Limb (tissue), 2 donors: Measurements from ENCODE around the gene SART1.
A peak's percentile ranks its signal among the peaks of the same experiment; 100 is the strongest.
"Not testable (repeated sequence)": the region's sequence is repeated elsewhere in the genome, so short reads cannot be mapped to it uniquely, and the experiment has no call there.

Experiments
- DNase-seq, 2 donors: peaks; one replicate each; pipeline ENCODE4 v3.0.0-alpha.2; 2016; ENCODE audit errors: extremely low spot score in 2 of 2

The SART1 gene

DNA sequence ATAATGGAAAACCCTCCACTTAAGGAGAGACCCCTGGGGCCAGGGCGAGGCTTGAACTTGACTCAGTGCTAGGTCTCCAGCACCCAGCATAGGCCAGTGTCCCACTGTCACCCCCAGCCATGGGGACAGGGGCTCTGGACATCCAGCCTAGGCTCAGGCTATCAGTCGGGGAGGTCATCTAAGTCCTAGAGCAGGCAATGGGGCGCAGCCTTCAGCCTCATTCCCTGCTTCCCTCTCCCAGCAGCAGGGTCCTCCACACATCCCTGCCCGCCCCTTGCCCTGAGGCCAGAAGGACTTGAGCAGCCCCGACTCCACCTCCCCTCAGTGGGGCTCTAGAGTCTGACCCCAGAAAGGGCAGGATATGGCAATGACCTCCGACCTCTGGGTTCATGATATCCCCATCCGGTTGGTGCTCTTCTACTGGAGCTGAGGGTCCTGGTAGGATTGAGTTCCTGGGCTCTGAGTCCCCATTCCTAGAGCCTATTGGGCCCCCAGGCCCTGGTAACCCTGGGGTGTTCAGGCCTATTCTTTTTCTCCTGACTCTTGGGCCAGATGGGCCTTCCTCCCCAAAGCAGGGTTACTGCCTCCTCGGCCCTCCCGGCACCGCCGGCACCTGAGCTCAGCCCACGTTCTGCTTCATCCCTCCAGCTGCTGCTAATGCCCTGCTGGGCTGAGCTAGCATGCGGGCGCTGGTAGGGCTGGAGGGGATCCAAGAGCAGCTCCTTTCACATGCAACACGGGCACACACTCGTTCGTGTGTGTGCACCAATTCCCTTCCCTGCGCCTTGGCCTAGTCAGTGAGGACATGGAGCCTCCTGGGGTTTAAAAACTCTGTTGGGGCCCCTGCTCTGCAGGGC lies 54.6 kb downstream of the SART1 start:
- no peak for DNase-seq

DNA sequence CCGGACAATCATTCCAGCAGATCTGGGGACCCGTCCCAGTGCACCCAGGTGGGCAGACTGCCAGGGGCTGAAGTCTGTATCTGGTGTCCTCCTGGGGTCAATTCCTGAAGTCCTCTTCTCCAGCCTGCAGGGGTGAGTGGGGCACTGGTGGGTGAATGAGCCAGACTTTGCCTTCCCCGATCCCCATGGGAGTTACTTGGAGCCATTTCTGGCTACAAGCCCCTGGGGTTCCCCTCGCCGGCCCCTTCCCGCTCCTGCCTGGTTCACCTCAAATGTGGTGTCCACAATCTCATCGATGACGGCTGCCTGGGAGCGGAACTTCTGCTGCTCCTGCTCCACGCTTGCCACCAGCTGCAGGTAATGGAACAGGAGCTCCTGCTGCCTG lies 55.3 kb downstream of the SART1 start:
- DNase-seq, result no peak

DNA sequence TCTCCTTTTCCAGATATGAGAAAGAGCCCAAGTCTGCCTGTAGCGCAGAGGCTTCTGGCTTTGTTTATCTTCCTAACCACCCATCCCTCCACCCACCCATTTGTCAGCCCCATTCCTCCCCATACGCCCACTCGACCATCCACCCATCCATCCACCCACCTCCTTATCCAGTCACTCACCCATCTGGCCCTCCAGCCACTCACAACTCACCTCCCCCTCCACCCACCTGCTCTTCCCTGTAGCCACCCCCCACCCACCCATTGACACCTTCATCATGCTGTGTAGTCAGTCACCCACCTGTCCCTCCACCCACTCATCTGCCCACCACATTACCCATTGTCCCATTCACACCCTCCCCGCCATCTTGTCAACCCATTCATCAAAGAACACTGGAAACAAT lies 55.8 kb downstream of the SART1 start:
- DNase-seq, result no peak

DNA sequence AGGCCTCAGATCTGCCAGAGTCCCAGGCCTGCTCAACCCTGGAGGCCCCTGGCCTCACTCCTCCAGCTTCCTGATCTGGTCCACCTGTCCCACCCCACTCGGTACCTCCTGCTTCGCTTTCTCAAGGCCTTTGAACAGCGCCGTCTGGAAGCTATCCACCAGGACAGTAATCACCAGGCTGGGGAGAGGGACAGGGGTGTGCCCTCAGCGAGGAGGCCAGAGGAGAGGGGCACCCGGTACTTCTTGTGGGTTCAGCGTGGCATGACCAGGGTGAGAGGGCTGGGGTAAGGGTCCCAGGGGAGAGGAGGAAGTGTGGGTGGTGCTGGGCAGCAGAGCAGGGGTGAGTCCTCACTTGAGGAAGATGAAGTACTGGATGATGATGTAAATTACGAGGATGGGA lies 58.7 kb downstream of the SART1 start:
- no peak for DNase-seq

DNA sequence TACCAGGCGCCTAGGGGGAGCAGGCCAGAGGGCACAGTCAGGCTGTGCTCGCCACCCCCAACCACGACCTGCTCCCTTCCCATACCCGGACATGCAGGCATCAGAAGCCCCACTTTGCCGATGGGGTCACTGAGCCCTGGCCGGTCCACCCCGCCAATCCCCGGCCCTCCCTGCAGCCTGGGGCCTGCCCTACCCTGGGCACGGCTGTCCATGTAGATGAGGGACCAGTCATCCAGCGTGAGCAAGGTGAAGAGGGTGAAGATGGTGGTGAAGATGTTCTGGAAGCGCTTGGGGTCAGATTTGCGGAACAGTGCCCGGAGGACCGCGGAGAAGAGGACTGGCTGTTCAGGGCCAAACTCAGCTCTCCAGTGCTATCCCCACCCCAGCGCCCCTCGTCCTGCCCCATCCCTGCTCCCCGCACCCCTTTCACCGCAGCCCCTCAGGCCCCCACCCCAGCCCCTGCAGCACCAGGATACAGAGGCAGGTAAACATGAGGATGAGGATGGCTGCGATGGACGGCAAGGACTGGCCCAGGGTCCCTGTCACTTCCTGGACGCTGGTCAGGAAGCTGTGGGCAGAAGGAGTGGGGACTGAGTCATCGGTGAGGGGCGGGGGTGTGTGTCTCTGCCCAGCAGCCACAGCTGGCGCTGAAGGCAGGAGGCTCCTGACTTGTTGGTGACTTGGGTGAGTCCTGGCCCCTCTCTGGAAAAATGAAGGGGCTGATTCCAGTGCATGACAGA lies 59.3 kb downstream of the SART1 start:
- DNase-seq, result no peak

DNA sequence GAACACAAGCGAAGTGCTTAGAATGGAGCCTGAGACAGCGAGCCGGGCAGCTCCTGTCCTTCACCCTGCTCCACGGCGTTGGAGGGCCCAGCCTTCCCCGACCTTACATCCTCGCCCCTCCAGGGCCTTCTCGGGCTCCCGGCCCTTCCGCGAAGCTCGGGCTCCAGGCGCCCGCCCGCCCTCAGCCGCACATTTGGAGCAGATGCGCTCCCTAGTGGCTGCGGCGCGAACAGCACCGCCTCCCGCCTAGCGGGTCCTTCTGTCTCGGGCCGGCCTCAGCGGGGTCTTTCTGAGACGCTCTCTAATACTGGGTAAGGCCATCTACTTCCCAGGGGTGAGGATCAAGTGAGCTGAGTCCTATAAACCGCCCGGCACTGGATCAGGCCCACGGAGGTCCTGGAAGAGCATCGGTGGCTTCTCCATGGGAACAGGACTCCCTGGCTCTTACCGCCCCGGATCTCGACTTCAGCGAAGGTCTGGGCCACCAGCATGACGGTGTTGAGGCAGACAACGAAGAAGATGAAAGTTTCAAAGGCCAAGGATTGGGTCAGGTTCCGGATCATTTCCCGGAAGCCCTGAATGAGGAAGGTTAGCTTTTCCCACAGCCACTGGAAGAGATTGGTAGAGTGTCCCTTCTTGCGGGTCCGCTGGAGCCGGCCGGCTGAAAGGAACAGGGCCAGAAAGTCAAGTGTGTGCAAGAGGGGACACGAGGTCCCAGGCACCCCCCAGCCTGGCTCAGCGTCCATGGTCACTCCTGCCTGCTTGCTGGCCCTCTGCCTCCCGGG lies 61.1 kb downstream of the SART1 start:
- peak; percentile 49 to 87 for DNase-seq

DNA sequence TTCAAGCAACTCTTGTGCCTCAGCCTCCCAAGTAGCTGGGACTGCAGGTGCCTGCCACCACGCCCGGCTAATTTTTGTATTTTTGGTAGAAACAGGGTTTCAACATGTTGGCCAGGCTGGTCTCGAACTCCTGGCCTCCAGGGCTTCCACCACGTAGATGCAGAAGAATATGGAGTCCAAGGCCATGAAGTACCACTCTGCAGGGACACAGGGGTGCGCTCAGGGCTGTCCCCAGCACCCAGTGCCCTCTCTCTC lies 61.6 kb downstream of the SART1 start:
- DNase-seq, result not testable (repeated sequence)

DNA sequence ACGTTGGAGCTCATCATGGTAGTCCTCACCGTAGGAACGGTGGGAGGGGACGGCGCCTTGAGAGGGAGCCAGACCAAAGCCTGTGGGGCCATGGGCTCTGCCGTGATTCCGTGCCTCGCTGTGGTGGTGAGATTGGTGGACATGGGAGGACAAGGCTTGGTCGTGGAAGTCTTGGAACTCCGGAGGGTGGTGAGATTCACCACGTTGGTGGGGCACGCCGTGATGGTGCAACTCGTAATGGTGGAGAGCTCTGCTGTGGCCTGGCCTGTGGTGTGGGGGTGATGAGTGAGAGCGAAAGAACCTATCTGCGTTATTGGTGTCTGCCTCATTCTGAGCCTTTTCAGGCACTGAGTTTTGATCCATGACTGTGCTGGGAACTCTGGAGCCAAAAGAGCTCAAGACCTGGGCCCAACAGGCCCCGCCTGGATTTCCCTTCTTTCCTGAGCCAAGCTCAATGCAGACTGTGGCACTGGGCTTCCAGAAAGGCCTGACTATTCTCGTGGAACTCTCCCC lies 64.5 kb downstream of the SART1 start, which contains the start of gene CATSPER1:
Gene CATSPER1 (minus strand): TSS at position 463 of the 513 bp plus-strand sequence. CDS start 100 bp downstream, at position 363.
- no peak for DNase-seq
